Retina (tissue), 1 donor: ENCODE results near the gene EEPD1.

Experiments
- DNase-seq: peaks from one replicate; pipeline ENCODE4 v3.0.0-alpha.2; 2016

EEPD1 gene

DNA sequence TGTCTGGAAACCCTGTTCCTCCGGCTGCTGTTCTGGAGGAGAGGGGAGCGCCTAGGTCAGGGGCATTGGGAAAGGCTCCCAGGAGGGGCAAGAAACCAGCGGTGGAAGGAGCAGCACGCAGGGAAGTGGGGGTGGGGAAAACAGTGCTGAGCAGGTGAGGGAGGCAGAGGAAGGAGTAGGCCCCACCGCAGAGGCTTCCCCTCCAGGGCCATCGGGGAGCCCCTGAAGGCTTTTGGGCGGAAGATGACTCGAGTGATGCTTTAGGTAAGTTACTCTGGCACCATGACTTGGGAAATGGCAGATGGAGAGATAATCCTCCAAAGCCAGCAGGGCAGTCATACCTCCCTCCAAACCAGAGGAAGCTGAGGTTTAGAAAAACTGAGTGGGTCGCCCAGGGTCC lies 130.1 kb downstream of the EEPD1 start:
- DNase-seq = no peak

DNA sequence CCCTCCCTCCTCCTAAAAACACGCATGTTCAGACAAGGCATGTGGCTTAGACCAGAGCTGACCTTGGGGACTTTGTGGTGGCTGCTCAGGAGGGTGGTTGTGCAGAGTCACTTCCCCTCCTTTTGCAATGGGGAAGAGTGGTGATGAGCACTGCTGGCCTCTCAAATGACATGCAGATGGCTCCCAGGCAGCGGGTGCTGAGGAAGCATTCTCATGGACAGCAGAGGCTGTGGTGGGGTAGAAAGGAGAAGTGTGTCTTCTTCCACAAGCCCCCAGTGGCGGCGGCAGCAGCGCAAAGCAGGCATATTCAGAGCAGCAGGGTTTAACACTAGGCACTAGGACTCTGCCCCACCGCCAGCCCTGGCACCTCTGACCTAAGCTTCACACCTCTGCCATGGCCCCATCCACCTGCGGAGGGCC lies 130.7 kb downstream of the EEPD1 start:
- DNase-seq = no peak

DNA sequence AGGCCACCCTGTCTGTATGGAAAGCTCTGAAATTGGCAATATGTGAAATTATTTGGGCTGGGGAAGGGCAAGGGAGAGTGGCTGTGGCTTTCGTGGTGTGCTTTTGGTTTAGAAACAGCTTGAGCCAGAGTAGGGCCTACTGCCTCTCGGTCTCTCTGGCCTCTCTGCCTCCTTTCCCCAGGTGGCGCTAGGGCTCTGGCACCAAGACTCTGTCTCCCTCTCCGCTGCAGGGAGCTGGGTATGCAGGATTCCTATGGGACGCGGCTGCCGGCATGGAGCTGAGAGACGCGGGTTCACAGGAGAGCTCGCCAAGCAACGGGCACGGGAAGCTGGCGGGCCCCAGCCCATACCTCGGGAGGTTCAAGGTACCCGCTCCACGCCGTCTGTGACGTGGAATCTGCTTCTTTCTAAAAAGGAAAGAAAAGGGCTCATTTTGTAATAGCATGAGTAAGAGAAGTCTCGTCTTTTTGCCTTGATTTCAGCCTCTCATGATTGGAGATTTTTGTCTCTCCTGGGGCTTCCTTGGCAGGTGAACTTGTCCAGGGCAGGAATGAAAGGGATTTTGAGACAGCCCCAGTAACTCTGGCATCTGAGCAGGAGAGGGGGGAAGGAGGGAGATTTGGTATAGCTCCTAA lies 131.5 kb downstream of the EEPD1 start:
- no peak for DNase-seq

DNA sequence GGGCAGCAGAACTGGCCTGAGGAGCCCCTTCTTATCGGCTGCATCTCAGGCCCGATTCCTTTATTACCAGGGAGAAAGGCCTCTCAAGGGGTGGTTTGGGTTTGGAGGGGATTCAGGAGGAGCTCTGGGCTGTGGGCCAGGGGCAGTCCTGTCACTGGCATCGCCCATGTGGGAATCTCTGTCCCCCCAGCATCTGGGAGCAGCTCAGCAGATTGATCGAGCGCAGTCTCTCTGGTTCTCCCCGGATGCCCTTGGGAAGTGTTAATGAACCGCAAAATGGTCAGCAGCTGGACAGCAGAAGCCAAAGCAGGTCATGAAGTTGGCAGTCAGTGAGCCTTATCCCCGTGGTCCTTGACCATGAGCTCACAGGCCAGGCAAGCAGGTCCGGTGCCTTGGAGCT lies 132.2 kb downstream of the EEPD1 start:
- DNase-seq = no peak

DNA sequence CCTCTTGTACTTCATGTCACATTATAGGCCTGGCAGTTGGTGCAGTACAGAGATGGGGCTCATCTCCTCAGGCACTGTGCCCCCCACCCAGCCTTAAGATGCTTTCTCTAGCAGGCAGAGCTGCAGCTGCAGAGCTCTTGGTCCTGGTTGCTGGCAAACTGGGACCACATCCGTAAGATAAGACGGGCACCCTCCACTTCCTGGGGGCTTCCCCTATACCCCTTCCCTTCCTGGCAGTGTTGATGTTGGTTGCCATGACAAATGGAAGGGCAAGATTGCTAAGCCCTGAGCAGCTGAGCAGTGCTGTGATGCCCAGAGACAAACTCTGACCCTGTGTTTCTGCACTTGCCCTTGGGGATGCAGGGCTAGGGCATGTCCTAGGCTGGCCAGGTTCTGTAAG lies 133.2 kb downstream of the EEPD1 start:
- DNase-seq = no peak

DNA sequence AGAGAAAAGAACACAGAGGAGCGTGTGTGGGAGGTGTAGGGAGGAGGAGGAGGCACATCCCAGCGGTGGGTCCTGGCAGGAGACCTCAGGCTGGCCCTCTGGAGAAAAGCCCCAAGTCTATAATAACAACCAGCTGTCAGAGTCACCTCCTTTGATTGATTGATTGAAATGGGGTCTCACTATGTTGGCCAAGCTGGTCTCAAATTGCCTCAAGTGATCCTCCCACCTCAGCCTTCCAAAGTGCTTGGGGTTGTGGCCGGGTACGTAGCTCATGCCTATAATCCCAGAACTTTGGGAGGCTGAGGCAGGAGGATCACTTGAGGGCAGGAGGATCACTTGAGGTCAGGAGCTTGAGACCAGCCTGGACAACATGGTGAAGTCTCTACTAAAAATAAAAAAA lies 133.6 kb downstream of the EEPD1 start:
- no peak for DNase-seq

DNA sequence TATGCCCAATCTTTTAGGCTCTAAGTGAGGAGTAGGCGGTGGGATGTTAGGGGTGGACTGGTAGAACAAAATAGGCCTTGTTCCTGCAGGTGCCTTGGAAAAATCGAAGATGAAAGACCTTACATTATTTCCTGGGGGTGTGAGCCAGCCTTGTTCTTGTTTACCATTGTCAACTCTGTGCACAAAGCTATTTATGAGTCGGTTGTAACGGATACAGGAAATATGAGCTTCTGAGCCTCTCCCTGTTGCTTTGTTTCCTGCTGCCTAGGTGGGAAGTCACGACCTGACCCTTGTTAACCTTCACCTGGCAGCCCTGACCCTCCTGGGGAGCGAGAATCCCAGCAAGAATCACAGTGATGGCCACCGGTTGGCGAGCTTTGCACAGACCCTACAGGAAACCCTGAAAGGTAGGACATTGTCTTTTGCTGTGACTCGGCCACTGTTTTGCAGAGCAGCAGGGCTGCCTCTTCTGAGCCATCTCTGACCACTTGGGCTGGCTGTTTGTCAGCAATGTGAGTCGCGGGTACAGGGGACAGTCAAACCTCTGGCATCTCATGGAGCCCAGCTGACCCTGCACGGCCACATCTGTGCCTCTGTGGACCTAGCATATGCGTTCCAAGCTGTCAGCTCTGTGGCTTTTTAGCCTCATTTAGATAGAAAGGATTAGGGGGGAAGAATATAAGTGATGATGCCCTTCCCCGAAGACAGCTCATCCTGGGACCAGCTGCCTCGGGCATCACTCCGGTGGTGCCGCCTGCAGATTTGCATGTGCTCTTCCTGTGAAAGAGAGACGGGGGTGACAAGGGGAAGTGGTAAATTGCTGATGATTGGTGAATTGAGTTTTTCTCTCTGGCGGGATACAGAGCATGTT lies 134.6 kb downstream of the EEPD1 start:
- DNase-seq = no peak

DNA sequence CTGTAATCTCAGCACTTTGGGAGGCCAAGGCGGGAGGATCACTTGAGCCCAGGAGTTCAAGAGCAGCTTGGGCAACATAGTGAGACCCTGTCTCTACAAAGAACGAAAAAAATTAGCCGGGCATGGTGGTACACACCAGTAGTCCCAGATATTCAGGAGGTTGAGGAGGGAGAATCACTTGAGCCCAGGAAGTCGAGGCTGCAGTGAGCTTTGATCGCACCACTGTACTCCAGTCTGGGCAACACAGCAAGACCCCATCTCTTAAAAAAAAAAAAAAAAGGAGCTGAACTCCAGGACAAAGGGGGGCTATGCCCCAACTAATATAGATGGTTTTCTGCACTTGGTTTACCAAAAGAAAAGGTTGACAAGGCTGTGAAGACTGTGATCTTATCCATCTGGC lies 135.4 kb downstream of the EEPD1 start:
- DNase-seq = no peak

DNA sequence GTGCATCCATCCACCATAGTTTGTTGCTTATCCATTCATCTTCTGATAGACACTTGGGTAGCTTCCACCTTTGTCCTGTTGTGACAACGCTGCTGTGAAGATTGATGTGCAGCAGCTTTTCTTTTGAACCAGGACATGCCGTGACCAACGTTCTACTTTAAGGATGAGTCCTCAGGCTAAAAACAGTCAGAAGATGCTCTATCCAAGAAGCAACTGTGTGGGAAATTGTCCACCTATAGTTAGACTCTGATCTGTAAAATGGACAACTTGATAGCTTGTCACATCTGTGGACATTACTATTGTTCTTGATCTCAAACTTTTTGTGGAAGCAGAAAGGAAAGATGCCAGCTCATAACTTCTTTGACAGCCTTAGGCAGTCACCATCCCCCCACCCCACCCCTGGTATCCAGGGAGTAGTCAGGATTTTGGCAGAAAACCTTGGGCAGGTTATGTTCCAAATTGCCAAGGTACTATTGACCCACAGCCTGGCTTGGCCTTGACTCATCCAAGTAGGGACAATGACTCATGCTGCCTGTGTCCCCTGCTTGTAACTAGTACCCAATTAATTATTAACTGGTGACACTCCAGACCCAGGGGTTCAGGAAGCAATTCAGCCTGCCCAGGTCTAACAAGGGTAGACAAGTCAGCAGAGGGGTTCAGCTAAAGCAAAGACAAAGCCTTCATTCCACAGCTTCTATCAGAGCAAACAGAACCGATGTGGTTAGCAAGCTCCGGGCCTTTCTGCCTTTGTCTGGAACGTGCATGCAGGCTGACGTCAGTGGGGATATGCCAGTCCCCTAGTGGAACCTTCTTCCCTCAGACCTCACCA lies 137.0 kb downstream of the EEPD1 start:
- DNase-seq = no peak

DNA sequence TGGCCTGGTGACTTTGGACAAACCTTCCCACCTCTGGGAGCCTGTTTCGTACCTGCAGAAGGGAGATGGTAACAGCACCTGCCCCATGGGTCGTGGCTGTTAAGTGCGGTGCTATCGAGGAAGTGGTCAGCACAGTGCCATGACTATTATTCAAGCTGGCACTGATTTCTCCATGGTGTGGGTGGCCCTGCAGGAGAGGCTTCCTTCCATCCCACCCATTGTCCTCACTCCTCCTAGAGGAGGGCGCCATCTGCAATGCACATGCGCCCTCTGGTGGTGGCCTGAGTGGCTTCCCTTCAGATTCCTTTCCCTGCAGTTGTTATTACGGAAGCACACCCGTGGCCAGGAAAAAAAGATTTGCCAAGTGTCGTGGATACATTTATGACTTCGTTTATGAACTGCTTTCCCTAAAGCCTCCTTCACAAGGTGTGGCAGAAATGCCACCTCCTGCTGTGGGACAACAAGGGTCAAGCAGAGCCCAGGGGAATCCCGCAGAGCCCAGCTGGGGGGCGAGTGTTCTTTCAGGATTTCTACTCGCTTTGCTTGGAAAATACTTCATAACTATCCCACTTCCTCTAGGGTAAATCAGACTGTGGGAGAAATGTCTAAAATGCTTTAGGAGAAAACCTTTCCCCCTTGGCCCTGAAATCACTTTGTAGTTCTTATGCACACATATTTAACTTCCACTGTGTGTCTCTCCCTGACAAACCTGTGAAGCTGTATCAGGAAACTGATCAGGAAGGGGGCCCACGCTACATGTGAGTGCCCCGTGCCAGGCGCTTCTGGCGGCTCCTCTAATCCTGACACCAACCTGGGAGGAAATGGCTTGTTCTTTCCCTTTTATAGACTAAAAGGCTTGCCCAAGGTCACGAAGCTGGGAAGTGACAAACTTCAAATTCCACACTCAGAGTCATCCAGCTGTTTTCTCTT lies 138.6 kb downstream of the EEPD1 start:
- DNase-seq = peak; percentile 88

DNA sequence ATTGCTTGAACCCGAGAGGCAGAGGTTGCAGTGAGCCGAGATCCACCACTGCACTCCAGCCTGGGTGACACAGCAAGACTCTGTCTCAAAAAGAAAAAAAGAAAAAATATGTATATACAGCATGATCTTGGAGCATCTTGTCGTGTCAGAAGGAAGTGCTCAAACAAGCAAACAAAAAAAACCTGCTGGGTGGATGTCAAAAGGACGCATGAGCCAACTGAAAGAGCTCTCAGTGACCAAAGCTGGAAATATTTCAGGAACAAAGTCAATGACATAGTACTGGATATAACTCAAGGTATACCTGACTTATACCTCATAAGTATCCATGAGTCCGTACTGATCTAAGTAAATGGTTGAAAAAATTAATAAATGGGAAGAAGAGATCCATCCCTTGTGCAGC lies 142.0 kb downstream of the EEPD1 start:
- DNase-seq = no peak

DNA sequence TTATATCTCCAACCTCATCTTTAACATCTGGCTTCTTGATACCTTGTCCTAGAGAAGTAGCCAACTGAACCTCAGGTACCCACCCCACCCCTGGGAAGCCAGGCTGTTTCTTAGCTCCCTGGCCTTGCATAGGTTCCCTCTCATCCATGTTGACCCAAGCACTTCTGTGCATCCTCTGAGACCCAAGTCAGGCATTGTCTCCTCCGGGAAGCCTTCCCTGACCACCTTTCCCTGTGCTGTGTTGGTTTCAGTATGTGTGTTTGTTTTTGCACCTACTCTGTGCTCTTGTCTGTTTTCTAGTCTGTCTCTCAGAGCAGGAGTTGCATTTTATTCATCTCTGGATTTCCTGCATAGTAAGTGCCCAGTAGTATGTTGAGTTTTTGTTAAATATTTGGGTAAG lies 143.2 kb downstream of the EEPD1 start:
- DNase-seq = no peak

DNA sequence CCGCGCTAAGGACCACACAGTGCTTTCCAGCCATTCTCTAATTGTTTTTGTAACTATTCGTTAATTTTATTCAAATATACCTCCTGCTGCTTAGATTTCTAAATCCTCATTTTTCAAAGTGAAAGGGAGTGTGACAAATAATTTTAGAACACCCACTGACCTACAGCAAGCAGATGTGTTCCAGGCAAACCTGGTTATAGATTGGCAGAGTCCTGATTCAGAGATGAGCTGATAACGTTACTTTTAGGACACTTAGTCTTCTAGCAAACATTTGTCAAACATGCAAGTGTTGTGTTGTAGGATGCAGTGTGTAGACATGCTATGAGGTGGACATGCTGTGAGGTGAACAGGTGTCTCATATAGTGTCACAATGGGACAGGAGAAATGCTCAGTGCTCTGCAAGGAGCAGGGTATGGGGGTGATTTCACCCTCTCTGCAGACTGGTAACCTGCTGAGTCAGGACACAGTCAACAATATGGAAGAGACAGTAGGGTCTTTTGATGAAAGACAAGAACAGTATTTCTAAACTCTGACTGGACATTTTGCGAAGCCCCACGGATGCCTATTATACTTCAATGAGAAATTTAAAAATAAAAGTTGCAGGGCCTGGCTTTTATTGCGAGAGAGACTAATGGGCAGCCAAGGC lies 144.4 kb downstream of the EEPD1 start:
- DNase-seq = no peak

DNA sequence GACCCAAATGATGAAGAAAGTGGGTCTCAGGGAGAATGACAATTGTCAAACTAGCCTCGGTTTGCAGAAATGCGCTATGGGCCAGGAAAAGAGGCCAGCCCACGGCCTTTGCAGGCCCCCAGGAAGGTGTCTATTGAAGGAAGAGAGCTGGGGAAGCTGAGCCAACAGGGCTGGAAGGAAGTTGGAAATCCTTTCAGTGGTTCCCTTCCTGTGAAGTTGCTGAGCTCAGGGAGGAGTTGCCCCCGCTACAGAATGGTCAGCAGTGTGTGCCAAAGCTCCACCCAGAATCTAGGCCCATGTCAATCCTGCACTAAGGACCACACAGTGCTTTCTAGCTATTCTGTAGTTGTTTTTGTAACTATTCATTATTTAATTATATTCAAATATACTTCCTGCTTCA lies 145.1 kb downstream of the EEPD1 start:
- no peak for DNase-seq

DNA sequence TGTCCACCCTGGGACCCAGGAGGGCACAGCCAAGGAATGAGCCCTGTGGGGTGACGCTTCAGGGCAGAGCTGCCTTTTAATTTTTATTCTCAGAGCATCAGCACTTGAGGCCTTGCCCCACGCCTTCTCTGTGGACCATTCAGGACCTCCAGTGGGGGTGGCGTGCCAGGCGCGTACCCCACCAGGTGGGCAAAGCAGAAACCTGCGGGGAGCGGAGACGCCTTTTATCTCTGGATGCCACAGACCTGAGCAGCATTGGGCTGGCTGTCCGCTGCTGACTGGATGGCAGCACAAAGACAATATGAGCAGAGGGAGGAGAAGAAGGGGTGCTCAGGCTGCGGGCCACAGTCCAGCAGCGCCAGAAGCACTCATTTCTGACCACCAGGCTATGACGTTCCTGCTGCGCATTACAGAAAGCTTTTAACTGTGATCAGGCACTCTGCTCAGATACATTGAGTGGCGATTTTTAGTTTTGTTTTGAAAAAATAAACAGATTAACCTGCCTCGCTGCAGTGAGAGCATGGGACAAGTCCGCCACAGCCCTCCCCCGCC lies 146.2 kb downstream of the EEPD1 start:
- DNase-seq = no peak

DNA sequence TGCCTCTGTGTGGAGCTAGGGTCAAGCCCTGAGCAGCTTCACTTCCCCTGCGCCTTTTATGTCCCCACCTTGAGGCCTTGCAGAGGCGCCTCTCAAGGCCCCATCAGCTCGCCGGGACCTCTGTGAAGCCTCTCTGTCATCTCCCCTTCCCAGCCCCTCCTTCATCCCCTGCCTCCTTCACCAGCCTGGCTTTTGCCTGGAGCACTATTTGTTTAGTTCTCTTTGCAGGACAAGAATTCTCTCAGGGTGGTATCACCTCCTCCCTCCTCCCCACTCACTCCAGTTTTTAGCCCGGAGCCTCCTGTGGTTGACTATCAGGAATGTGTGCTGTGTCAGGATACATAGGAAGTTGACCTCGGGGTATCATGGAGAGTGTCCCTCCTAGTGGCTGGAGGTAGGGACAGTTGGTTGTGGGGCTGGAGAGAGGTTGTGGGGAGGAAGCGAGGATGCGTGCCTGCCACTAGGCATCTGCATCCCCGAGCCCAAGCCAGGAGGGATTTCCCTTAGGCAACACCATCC lies 146.8 kb downstream of the EEPD1 start:
- no peak for DNase-seq

DNA sequence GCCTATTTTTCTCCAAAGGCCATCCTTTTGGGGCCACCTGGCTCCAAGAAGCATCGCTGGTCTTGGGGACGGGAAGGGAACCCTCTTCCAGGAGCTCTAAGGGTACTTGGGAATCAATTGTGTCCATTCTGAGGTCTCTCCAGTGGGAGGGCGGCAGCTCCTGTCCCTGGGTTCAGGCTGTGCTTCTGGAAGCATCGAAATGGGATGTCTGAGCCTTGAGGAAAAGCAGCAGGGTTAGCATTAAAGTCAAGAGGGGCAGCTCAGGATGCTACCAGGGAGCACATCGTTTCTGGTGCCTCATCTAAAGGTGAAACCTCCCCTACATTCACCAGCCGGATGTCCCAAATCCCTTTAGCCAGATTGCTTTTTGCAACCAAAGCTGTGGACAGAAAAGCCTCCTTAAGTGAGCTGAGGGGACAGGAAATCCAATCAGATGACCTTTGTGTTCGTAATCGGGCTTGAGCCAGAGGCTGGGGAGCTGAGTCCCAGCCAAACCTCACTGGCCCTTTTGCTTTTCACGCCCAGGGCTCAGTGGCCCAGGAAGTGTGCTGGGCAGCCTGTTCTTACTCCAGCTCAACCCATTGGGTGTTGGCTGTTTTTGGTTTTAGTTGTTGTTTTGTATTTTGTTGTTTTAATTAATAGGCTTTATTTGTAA lies 147.8 kb downstream of the EEPD1 start:
- DNase-seq = no peak

DNA sequence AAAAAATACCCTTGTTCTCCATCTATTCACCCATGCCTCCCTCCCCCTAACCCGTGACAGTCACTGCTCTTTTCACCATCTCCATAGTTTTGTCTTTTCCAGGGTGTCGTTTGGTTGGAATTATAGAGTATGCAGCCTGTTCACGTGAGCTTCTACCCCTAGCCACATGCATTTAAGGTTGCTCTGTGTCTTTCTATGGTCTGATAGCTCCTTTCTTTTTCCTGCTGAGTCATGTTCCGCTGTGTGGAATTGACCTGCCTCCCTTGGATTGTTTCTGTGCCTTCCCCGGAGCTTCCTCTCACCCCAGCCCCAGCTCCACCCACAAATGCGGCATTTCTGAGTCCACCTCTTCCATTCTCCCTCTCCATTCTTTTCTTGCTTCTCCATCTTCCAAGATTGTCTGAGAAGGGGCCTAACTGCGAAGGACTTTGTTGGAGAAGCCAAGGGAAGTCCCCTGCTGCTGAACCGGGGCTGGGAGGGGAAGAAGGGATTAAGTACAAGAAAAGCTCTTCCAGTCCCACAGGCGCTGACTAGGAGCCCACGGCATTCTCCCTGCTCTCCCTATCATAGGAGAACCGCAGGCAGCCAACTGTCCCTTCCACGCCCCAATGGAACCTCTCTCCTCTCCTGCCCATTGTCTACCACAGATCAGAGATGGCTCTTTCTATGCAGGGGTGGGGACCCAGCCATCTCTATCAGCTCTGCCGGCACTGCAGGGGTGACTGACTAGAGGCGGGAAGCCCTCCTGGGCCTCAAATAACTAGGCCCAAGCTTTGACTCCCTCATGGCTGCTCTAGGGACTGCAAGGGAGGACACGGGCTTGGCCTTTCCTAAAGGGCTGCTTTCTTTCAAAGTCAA lies 149.1 kb downstream of the EEPD1 start:
- DNase-seq = no peak

DNA sequence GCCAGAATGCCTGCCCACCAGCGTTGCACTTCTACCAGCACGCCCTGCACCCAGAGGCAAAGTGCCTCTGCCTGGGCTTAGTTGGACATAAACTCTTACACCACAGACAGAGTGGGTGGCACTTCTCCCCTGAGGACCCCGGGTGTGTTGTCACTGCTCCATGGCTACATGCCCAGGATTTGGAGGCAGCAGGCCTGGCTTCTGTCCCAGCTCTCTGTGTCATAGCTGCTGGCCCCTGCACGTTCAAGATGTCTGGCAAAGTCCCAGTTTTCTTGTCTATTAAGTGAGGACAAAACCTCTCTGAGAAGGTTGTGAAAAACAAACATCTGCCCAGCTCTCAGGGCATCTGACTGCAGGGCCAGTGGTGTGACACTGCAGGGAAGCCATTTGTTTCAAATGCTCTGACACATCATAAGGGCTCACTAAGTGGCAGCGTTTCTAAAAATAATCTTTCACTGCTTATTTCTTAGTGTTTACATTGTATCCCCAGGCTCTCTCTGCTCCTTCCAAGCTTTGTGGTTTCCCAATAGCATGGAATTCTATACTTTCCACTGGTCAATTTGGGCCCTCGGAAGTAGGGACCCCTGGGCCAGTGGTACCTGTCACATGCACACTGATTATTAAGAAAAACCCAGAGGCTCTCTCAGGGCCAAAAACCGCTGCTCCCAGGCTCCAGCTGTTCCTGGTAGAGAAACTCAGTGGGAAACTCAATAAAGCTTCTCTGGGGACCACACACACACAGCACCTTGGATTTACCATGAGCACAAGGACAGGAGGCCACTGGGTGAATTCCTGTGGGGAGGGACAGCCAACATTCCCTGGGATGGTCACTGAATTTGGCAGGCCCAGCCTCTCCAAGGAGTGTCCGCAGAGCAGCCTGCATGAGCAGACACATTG lies 150.4 kb downstream of the EEPD1 start:
- DNase-seq = no peak
